PC-3 (cell line): Measurements from ENCODE around the gene HOXB7. TPM values are rescaled to one million over a fixed set of nuclear protein-coding genes. Genes with fewer than 3 reads are reported as not detected.

Source experiments
- ATAC-seq: fragments of 200-7000 bp; cut with Tn5 transposase; 2 replicates; pipeline ENCODE4 v1.9.1; 2020; ENCODE audit warnings: mild to moderate bottlenecking, moderate library complexity
- BruUV-seq: library from RNA; stranded (reverse); fragments of 400-500 nt; replicated peaks from 2 replicates; lab custom pipeline; 2021; lab: Mats Ljungman, UMichigan
- CTCF ChIA-PET: fragments of 300-600 bp; sonication (Branson Sonifier 250); formaldehyde crosslinking; loops from one replicate; lab custom pipeline; 2022; ENCODE audit warnings: antibody characterized with exemption; lab: Charles Lee
- POLR2A ChIA-PET: fragments of 300-600 bp; sonication (Branson Sonifier 250); formaldehyde crosslinking; loops from one replicate; lab custom pipeline; 2022; ENCODE audit warnings: antibody characterized with exemption; ENCODE audit not compliant: unreplicated experiment; lab: Charles Lee
- DNase-seq: peaks from one replicate; pipeline ENCODE4 v3.0.0-alpha.2; 2015
- H2AFZ ChIP-seq: fragments of 300-600 bp; sonication (generic); 2 replicates; pipeline ENCODE4 v1.6.0; 2016; ENCODE audit warnings: antibody characterized with exemption, low read length
- H3F3A ChIP-seq: fragments of 300-600 bp; sonication (generic); one replicate; pipeline ENCODE4 v1.6.0; 2017; ENCODE audit warnings: antibody characterized with exemption, low read length, control low read depth, mild to moderate bottlenecking; ENCODE audit not compliant: unreplicated experiment
- H3K27ac ChIP-seq: fragments of 300-600 bp; sonication (generic); 2 replicates; pipeline ENCODE4 v1.5.1; 2016; ENCODE audit warnings: mild to moderate bottlenecking, low read length
- H3K27me3 ChIP-seq: fragments of 300-600 bp; sonication (generic); 2 replicates; pipeline ENCODE4 v1.6.1; 2016; ENCODE audit warnings: low read length, mixed read lengths
- H3K36me3 ChIP-seq: fragments of 300-600 bp; sonication (generic); 2 replicates; pipeline ENCODE4 v1.6.1; 2016; ENCODE audit warnings: low read depth, mixed run types, low read length, mixed read lengths
- H3K4me1 ChIP-seq: fragments of 300-600 bp; sonication (generic); 2 replicates; pipeline ENCODE4 v1.5.1; 2016; ENCODE audit warnings: low read length; ENCODE audit not compliant: insufficient read depth
- H3K4me2 ChIP-seq: fragments of 300-600 bp; sonication (generic); 2 replicates; pipeline ENCODE4 v1.6.0; 2016; ENCODE audit warnings: low read length
- H3K4me3 ChIP-seq: fragments of 300-600 bp; sonication (generic); 2 replicates; pipeline ENCODE4 v1.5.1; 2016; ENCODE audit warnings: mild to moderate bottlenecking, low read length, mixed read lengths
- H3K79me2 ChIP-seq: fragments of 300-600 bp; sonication (generic); 2 replicates; pipeline ENCODE4 v1.6.1; 2017; ENCODE audit warnings: low read length, mixed read lengths
- H3K9ac ChIP-seq: fragments of 300-600 bp; sonication (generic); 2 replicates; pipeline ENCODE4 v1.6.0; 2016; ENCODE audit warnings: mild to moderate bottlenecking, low read length
- H3K9me2 ChIP-seq: fragments of 300-600 bp; sonication (generic); replicated peaks from 2 replicates; pipeline ENCODE4 v1.6.1; 2016; ENCODE audit warnings: mixed run types, low read length, mixed read lengths
- H3K9me3 ChIP-seq: fragments of 300-600 bp; sonication (generic); 2 replicates; pipeline ENCODE4 v1.6.1; 2016; ENCODE audit warnings: low read length, mixed read lengths
- H4K20me1 ChIP-seq: fragments of 300-600 bp; sonication (generic); 2 replicates; pipeline ENCODE4 v1.6.1; 2016; ENCODE audit warnings: low read length, mixed read lengths
- CTCF ChIP-seq: fragments of 300-600 bp; sonication (generic); conservative IDR thresholded peaks from 2 replicates; pipeline ENCODE4 v1.5.1; 2017; ENCODE audit warnings: antibody characterized with exemption, low read depth, mild to moderate bottlenecking, low read length
- EZH2 ChIP-seq: fragments of 300-600 bp; sonication (generic); IDR thresholded peaks from one replicate; pipeline ENCODE4 v1.6.1; 2017; ENCODE audit warnings: antibody characterized with exemption, mild to moderate bottlenecking, low read length; ENCODE audit not compliant: unreplicated experiment
- EZH2phosphoT487 ChIP-seq: fragments of 300-600 bp; sonication (generic); IDR thresholded peaks from 2 replicates; pipeline ENCODE4 v1.6.1; 2018; ENCODE audit warnings: mild to moderate bottlenecking, antibody characterized with exemption, low read length, borderline replicate concordance
- intact Hi-C: fragments of 100-400 bp; cut with micrococcal nuclease; formaldehyde crosslinking; loops from 2 replicates; pipeline ENCODE4 v1.9.0; 2023
- total RNA-seq: library from RNA; depleted of rRNA; stranded (reverse); fragments of >200 nt; gene quantifications from 2 replicates; pipeline ENCODE4 v1.2.3, GENCODE V29; 2014

Gene HOXB7
- total RNA-seq, 1 experiment from 2014 or later: not detected

- H3K4me2 ChIP-seq: no peak overlapping the region
- no peaks in the 10 kb centered on the region for H3F3A ChIP-seq
- H3K4me3 ChIP-seq: no peak overlapping the region
- DNase-seq (no peak), ATAC-seq (no peak)
- H3K27me3 ChIP-seq: peaks cover 48% of the 10 kb centered on the region
- intact Hi-C loops: no loop called here
- no peaks in the 10 kb centered on the region for H3K79me2 ChIP-seq
- ChIA-PET POLR2A (interaction anchor here (0.6 kb wide), 1 partner anchor 13 kb away, joined by 23 read pairs; no protein-coding TSS in a partner anchor), CTCF (interaction anchor here (0.6 to 1.0 kb wide), 4 partner anchors 13 to 673 kb away, joined by 3 to 13 read pairs (median 3); no protein-coding TSS in a partner anchor)
- no peak overlapping the region for H2AFZ ChIP-seq
- no peaks in the 10 kb centered on the region for H4K20me1 ChIP-seq
- no peaks in the 10 kb centered on the region for H3K36me3 ChIP-seq
- peaks cover 22% of the 10 kb centered on the region for H3K4me1 ChIP-seq
- no peak overlapping the region for H3K9ac ChIP-seq
- no peaks in the 10 kb centered on the region for H3K9me3 ChIP-seq
- BruUV-seq: no TSS peak
- no peaks in the 10 kb centered on the region for H3K9me2 ChIP-seq
- TF ChIP-seq EZH2phosphoT487 (no peak), CTCF (no peak), EZH2 (no peak)
- H3K27ac ChIP-seq: no peak overlapping the region
Measured at GRCh38 chr17:48623583-48623982, 12.8 kb upstream of the HOXB7 start.

GRCh38 chr17:48622857-48623256, 12.0 kb upstream of the HOXB7 start:
- H3F3A ChIP-seq: no peaks in the 10 kb centered on the region
- TF ChIP-seq EZH2 (no peak), EZH2phosphoT487 (no peak), CTCF (no peak)
- BruUV-seq: no TSS peak
- CTCF ChIA-PET: no interaction called here
- no peaks in the 10 kb centered on the region for H3K9me3 ChIP-seq
- H3K36me3 ChIP-seq: no peaks in the 10 kb centered on the region
- intact Hi-C loops: no loop called here
- ATAC-seq (no peak), DNase-seq (no peak)
- no peak overlapping the region for H3K9ac ChIP-seq
- no peak overlapping the region for H2AFZ ChIP-seq
- peaks cover 47% of the 10 kb centered on the region for H3K27me3 ChIP-seq
- H3K4me1 ChIP-seq: peaks cover 29% of the 10 kb centered on the region
- no peak overlapping the region for H3K4me2 ChIP-seq
- H3K4me3 ChIP-seq: no peak overlapping the region
- POLR2A ChIA-PET: no interaction called here
- no peaks in the 10 kb centered on the region for H3K79me2 ChIP-seq
- no peaks in the 10 kb centered on the region for H3K9me2 ChIP-seq
- H4K20me1 ChIP-seq: no peaks in the 10 kb centered on the region
- no peak overlapping the region for H3K27ac ChIP-seq
